Calu3 (cell line): ENCODE measurements around the gene TXNDC12. TPM values are rescaled to one million over a fixed set of nuclear protein-coding genes. Genes with fewer than 3 reads are reported as not detected.

ENCODE experiments used
- BruUV-seq: library from RNA; stranded (reverse); fragments of 400-500 nt; replicated peaks from 2 replicates; lab custom pipeline; 2021; lab: Mats Ljungman, UMichigan
- CTCF ChIA-PET: fragments of 300-600 bp; sonication (Branson Sonifier 250); formaldehyde crosslinking; loops from one replicate; lab custom pipeline; 2022; ENCODE audit warnings: antibody characterized with exemption; lab: Charles Lee
- DNase-seq: peaks from one replicate; pipeline ENCODE4 v3.0.0; 2022
- H3K27ac Mint-ChIP-seq: one replicate; pipeline ENCODE4 v1.8.0; 2022; ENCODE audit warnings: mixed read lengths; ENCODE audit not compliant: unreplicated experiment
- H3K27me3 Mint-ChIP-seq: one replicate; pipeline ENCODE4 v1.8.0; 2022; ENCODE audit warnings: mixed read lengths; ENCODE audit not compliant: unreplicated experiment
- H3K36me3 Mint-ChIP-seq: one replicate; pipeline ENCODE4 v1.8.0; 2022; ENCODE audit warnings: mild to moderate bottlenecking, moderate library complexity, mixed read lengths; ENCODE audit not compliant: insufficient read depth, unreplicated experiment
- H3K4me1 Mint-ChIP-seq: one replicate; pipeline ENCODE4 v1.8.0; 2022; ENCODE audit warnings: mild to moderate bottlenecking, low read depth, mixed read lengths; ENCODE audit not compliant: unreplicated experiment
- H3K4me3 Mint-ChIP-seq: one replicate; pipeline ENCODE4 v1.8.0; 2022; ENCODE audit warnings: mild to moderate bottlenecking, low read depth, moderate library complexity, mixed read lengths; ENCODE audit not compliant: unreplicated experiment
- H3K9me3 Mint-ChIP-seq: one replicate; pipeline ENCODE4 v1.8.0; 2022; ENCODE audit warnings: low read depth, mixed read lengths; ENCODE audit not compliant: unreplicated experiment
- intact Hi-C: fragments of 100-400 bp; cut with micrococcal nuclease; formaldehyde crosslinking; loops from one replicate; pipeline ENCODE4 v1.10.0; 2022; ENCODE audit not compliant: unreplicated experiment
- total RNA-seq: library from RNA; stranded (reverse); gene quantifications from 2 replicates; pipeline ENCODE4 v1.2.3, GENCODE V29; 2022
- TF ChIP-seq, protein P1 (sequence below): fragments of 200-600 bp; IDR thresholded peaks from one replicate; pipeline ENCODE4 v1.8.0; 2022; ENCODE audit warnings: antibody characterized with exemption; ENCODE audit not compliant: unreplicated experiment

The TXNDC12 gene
- total RNA-seq, 1 experiment from 2014 or later: 68.9 TPM

DNA sequence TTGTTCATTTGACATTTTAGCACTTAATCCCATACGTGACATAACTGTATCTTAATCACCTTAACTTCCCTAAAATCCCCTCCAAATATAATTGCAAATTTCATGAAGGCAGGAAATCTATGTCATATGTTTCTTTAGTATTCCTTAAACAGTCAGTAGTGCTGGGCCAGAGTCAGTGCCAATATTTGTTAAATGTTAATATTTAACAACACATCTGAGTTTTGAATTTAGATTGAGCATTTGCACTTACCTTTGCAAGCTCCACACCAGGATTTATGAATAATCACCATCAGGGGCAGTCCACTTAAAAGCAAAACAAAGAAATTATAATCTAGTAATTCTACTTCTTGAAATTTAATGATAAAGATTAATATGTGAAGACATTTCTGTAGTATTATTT is 26.7 kb downstream of the TXNDC12 start:
- TF ChIP-seq, protein P1, sequence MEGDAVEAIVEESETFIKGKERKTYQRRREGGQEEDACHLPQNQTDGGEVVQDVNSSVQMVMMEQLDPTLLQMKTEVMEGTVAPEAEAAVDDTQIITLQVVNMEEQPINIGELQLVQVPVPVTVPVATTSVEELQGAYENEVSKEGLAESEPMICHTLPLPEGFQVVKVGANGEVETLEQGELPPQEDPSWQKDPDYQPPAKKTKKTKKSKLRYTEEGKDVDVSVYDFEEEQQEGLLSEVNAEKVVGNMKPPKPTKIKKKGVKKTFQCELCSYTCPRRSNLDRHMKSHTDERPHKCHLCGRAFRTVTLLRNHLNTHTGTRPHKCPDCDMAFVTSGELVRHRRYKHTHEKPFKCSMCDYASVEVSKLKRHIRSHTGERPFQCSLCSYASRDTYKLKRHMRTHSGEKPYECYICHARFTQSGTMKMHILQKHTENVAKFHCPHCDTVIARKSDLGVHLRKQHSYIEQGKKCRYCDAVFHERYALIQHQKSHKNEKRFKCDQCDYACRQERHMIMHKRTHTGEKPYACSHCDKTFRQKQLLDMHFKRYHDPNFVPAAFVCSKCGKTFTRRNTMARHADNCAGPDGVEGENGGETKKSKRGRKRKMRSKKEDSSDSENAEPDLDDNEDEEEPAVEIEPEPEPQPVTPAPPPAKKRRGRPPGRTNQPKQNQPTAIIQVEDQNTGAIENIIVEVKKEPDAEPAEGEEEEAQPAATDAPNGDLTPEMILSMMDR: no peak
- no peak for DNase-seq
- peaks cover 30% of the 10 kb centered on the region for H3K4me1 Mint-ChIP-seq
- H3K9me3 Mint-ChIP-seq: no peaks in the 10 kb centered on the region
- H3K27ac Mint-ChIP-seq: no peak overlapping the region
- no peak overlapping the region for H3K4me3 Mint-ChIP-seq
- no TSS peak for BruUV-seq
- H3K36me3 Mint-ChIP-seq: peaks cover 41% of the 10 kb centered on the region
- CTCF ChIA-PET: no interaction called here
- intact Hi-C loops: loop anchor here (5.0 kb wide), 1 partner anchor 571 kb away; no protein-coding TSS in a partner anchor
- H3K27me3 Mint-ChIP-seq: no peaks in the 10 kb centered on the region

DNA sequence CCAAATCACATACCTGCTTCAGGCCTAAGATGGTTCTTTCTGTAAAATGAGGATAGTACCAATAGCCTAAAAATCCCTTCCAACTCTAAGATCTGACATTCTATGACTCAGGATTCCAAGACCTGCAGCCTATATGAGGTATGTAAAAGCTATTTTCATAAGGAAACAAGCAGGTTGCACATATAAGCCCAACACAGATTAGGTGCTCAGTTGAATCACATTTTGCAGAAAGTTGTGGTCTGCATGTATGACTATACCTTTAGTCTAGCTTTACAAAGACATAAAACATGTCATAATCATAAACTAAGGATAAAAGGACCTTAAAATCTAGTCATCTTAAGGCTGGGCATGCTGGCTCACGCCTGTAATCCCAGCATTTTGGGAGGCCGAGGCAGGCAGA is 28.7 kb downstream of the TXNDC12 start:
- peaks cover 17% of the 10 kb centered on the region for H3K4me1 Mint-ChIP-seq
- no peak overlapping the region for H3K27ac Mint-ChIP-seq
- BruUV-seq: no TSS peak
- TF ChIP-seq, protein P1: no peak
- intact Hi-C loops: loop anchor here (5.0 kb wide), 1 partner anchor 569 kb away; no protein-coding TSS in a partner anchor
- no peak overlapping the region for H3K4me3 Mint-ChIP-seq
- no peaks in the 10 kb centered on the region for H3K27me3 Mint-ChIP-seq
- no peak for DNase-seq
- CTCF ChIA-PET: no interaction called here
- no peaks in the 10 kb centered on the region for H3K9me3 Mint-ChIP-seq
- peaks cover 26% of the 10 kb centered on the region for H3K36me3 Mint-ChIP-seq

DNA sequence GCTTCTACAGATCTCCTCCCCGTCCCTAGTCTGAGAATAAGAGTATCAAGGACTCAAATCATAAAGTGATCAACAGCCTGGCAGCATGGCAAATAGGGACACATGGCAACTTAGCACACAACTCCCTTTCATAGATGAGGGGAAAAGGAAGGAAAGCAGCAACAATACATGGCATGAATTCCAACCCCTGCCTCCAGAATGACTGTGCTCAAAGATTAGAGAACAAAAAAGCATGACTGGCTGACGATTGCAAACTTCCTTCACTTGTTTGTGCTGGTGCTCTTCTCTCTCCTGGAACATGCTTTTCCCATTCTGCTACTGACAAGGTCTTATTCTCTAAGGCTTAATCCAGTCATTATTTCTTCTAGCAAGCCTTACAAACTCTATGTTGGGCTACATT is 32.9 kb downstream of the TXNDC12 start:
- Mint-ChIP-seq H3K36me3 (peaks cover 22% of the 10 kb centered on the region), H3K4me1 (no peaks in the 10 kb centered on the region), H3K4me3 (no peak overlapping the region), H3K27me3 (no peaks in the 10 kb centered on the region), H3K27ac (no peak overlapping the region), H3K9me3 (no peaks in the 10 kb centered on the region)
- CTCF ChIA-PET: interaction anchor here (1.0 kb wide), 1 partner anchor 641 kb away, joined by 3 read pairs; no protein-coding TSS in a partner anchor
- TF ChIP-seq, protein P1: no peak
- intact Hi-C loops: no loop called here
- no TSS peak for BruUV-seq
- no peak for DNase-seq

DNA sequence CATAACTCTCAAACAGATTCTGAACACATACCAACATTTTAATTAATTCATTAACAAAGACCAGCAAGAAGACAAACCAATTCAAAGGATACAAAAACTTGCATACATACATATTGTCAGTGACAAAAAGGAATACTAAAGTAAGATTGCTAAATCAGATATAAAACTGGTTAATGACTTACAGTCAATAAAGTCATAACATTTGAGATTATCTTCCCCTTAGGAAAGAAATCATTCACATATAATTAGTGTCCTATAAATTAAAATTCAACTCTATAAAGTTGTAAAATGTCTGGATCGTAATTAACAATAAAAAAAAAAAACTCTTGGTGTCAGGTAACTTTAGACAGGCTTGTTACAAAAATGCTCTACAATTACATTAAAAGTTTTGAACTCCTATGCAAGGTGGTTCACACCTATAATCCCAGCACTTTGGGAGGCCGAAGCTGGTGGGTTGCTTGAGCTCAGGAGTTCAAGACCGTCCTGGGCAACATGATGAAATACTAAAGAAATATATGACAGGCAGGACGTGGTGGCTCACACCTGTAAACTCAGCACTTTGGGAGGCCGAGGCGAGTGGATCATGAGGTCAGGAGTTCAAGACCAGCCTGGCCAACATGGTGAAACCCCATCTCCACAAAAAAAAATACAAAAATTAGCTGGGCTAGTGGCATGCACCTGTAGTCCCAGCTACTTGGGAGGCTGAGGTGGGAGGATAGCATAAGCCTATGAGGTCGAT is 46.8 kb downstream of the TXNDC12 start:
- Mint-ChIP-seq H3K9me3 (no peaks in the 10 kb centered on the region), H3K27me3 (no peaks in the 10 kb centered on the region), H3K27ac (no peak overlapping the region), H3K4me1 (peaks cover 25% of the 10 kb centered on the region), H3K36me3 (peaks cover 8% of the 10 kb centered on the region), H3K4me3 (no peak overlapping the region)
- no TSS peak for BruUV-seq
- intact Hi-C loops: loop anchor here (10.0 kb wide), 1 partner anchor 193 kb away; no protein-coding TSS in a partner anchor
- TF ChIP-seq, protein P1: no peak
- DNase-seq: no peak
- CTCF ChIA-PET: interaction anchor here (0.7 kb wide), 1 partner anchor 922 kb away, joined by 4 read pairs; no protein-coding TSS in a partner anchor
